Keratinocyte (primary cell): Measurements from ENCODE around the gene MYO15B.

ENCODE experiments used
- EZH2 ChIP-seq: IDR thresholded peaks from one replicate; pipeline ENCODE4 v1.6.1; 2012; ENCODE audit warnings: inconsistent platforms, mild to moderate bottlenecking, low read length, moderate library complexity
- TF ChIP-seq, protein P1 (sequence below), 3 experiments: IDR thresholded peaks in 1 of 3; conservative IDR thresholded peaks in 1 of 3; optimal IDR thresholded peaks in 1 of 3; 2 replicates in 2 of 3; 3 replicates in 1 of 3; pipeline versions ENCODE3 to v1.5.1; 2011; ENCODE audit warnings: low read length in 3 of 3, mild to moderate bottlenecking in 3 of 3, moderate library complexity in 2 of 3, control low read depth in 1 of 3, inconsistent platforms in 1 of 3; ENCODE audit not compliant: insufficient read depth in 2 of 3; ENCODE audit errors: extremely low read depth in 1 of 3

DNA sequence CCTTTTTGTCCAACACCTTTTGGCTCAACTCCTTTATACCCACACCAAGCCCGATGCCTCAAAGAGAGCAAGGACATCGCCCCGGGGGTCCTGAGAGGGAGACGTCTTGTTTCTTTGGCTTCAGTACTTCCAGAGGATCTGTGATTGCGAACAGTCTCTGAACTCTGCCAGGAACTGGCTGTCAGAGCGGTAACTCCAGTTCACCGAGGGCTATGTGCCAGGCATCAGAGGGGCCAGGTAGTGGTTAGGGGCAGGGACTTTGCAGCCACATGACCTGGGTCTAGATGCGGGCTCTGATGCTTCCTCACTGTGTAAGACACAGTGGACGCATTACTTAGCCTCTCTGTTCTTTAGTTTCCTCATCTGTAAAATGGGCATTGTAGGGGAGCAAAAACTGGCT, 40.5 kb upstream of the MYO15B start:
- TF ChIP-seq, protein P1, sequence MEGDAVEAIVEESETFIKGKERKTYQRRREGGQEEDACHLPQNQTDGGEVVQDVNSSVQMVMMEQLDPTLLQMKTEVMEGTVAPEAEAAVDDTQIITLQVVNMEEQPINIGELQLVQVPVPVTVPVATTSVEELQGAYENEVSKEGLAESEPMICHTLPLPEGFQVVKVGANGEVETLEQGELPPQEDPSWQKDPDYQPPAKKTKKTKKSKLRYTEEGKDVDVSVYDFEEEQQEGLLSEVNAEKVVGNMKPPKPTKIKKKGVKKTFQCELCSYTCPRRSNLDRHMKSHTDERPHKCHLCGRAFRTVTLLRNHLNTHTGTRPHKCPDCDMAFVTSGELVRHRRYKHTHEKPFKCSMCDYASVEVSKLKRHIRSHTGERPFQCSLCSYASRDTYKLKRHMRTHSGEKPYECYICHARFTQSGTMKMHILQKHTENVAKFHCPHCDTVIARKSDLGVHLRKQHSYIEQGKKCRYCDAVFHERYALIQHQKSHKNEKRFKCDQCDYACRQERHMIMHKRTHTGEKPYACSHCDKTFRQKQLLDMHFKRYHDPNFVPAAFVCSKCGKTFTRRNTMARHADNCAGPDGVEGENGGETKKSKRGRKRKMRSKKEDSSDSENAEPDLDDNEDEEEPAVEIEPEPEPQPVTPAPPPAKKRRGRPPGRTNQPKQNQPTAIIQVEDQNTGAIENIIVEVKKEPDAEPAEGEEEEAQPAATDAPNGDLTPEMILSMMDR (optimal IDR thresholded peaks at IDR 0.05 in 1 of 3, IDR thresholded peaks at IDR 0.05 in 1 of 3, conservative IDR thresholded peaks at IDR 0.05 in 1 of 3; ENCODE audit: extremely low read depth in 1 of 3, insufficient read depth in 2 of 3, low read length in 3 of 3), result no peak
- no peak for TF ChIP-seq EZH2
